A204.1 (cell line): ENCODE measurements around the gene RPL22.

Source experiments
- FAIRE-seq: peaks from 2 replicates; lab custom pipeline; 2012; peaks lifted over from hg19 to GRCh38; lab: Jason Lieb, UNC

RPL22 gene

GRCh38 chr1:6151291-6151822, 48.0 kb downstream of the RPL22 start:
- no peak for FAIRE-seq

- no peak for FAIRE-seq
Measured at GRCh38 chr1:6150006-6150938, 49.1 kb downstream of the RPL22 start.

- FAIRE-seq, result no peak
Measured at GRCh38 chr1:6149597-6149996, 49.8 kb downstream of the RPL22 start.

- no peak for FAIRE-seq
Measured at GRCh38 chr1:6148497-6149241, 50.7 kb downstream of the RPL22 start.

- FAIRE-seq, result no peak
Measured at GRCh38 chr1:6145864-6146410, 53.5 kb downstream of the RPL22 start.

- FAIRE-seq, result no peak
Measured at GRCh38 chr1:6145396-6145750, 54.0 kb downstream of the RPL22 start.

GRCh38 chr1:6144647-6145395, 54.6 kb downstream of the RPL22 start:
- FAIRE-seq, result no peak

GRCh38 chr1:6144175-6144574, 55.2 kb downstream of the RPL22 start:
- no peak for FAIRE-seq

GRCh38 chr1:6143395-6143794, 56.0 kb downstream of the RPL22 start:
- no peak for FAIRE-seq

GRCh38 chr1:6142734-6143133, 56.7 kb downstream of the RPL22 start:
- FAIRE-seq, result no peak

- no peak for FAIRE-seq
Measured at GRCh38 chr1:6142036-6142621, 57.3 kb downstream of the RPL22 start.

GRCh38 chr1:6141592-6141991, 57.8 kb downstream of the RPL22 start:
- FAIRE-seq, result no peak

GRCh38 chr1:6140413-6140812, 59.0 kb downstream of the RPL22 start:
- no peak for FAIRE-seq

- no peak for FAIRE-seq
Measured at GRCh38 chr1:6137758-6138157, 61.6 kb downstream of the RPL22 start.

- no peak for FAIRE-seq
Measured at GRCh38 chr1:6136516-6137220, 62.7 kb downstream of the RPL22 start.
